ENCODE measurements around the gene PRDX3.
A peak's percentile ranks its signal among the peaks of the same experiment; 100 is the strongest.
"Not testable (repeated sequence)": the region's sequence is repeated elsewhere in the genome, so short reads cannot be mapped to it uniquely, and the experiment has no call there.

The PRDX3 gene

DNA sequence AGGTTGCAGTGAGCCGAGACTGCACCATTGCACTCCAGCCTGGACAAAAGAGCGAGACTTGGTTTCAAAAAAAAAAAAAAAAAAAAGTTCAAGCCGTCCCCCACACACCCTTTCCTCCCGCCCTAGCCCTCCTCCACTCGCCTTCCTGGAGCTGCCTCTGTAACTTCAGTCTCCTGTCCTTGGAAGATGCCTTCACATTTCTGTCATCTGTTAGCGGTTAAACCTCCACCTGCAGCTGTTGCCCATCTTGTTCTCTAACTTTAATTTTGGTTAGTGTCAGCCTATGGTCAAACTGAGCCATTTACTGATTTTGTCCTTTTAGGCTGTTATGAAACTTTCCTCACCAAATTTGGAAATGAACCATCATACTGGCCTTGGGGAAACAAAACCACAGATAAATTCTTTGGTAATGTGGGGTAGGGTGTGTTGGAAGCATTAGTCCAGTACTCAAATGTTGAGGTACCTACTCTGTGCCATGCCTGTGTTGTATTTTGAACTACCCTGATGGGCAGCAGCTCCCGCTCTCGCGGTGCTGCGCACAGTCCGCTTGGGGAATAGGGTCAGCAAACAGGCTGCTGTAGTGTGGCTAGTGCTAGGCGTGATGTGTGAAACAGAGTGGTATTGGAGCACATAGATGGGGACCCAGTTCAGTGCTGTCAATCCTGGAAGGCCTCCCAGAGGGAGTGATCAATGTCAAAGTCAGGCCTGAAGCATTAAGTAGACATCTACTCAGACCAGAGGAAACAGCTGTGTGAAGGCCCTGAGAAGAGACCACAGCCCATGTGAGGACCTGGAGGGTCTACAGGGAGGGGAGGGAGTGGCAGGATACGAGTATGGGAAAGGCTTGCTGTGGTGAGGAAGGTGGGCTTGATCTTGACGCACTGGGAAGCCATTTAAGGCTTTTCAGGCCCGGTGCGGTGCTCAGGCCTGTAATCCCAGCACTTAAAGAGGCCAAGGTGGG, 40.0 kb downstream of the PRDX3 start:
- peaks cover 32% of the 10 kb centered on the region for H3K4me1 Mint-ChIP-seq (ENCODE audit: low read depth)
- no peak overlapping the region for H3K4me3 Mint-ChIP-seq
- peak overlapping the region; percentile 12 for H3K27ac Mint-ChIP-seq
- no peaks in the 10 kb centered on the region for H3K9me3 Mint-ChIP-seq
- H3K36me3 Mint-ChIP-seq (ENCODE audit: low read depth), result peaks cover 55% of the 10 kb centered on the region
- H3K27me3 Mint-ChIP-seq, result no peaks in the 10 kb centered on the region
- intact Hi-C loops (cut with micrococcal nuclease), result loop anchor here (5.0 kb wide), 1 partner anchor 59 kb away; no protein-coding TSS in a partner anchor

DNA sequence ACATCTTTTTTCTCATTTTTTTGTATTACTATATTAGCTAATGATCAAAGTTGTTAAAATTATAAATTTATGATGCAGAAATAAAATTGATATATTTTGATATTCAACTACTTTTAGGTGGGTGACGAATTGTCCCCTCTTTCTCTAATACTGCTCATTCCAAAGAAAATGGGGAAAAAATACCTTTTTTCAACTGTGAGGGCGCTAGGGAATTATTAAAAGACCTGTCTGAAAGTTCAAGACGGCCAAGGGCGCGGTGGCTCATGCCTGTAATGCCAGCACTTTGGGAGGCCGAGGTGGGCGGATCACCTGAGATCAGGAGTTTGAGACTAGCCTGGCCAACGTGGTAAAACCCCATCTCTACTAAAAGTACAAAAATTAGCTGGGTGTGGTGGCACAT, 40.7 kb downstream of the PRDX3 start:
- H3K27ac Mint-ChIP-seq, H3K27me3 Mint-ChIP-seq, H3K4me3 Mint-ChIP-seq, H3K9me3 Mint-ChIP-seq: not testable (repeated sequence)
- Mint-ChIP-seq H3K4me1 (ENCODE audit: low read depth) (peaks cover 40% of the 10 kb centered on the region), H3K36me3 (ENCODE audit: low read depth) (peaks cover 55% of the 10 kb centered on the region)
- intact Hi-C loops (cut with micrococcal nuclease), result loop anchor here (5.0 kb wide), 1 partner anchor 59 kb away; no protein-coding TSS in a partner anchor

DNA sequence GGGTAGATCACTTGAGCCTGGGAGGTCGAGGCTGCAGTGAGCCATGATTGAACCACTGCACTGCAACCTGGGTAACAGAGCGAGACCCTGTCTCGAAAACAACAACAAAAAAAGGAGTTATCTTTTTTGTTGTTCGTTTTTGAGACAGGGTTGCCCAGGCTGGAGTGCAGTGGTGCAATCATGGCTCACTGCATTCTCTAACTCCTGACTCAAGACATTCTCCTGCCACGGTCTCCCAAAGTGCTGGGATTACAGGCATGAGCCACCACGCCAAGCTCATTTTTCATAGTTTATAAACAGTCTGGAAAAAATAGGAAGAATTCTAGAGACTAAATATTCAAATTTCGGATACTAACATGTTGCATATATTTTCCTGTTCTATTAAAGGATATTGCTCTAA, 42.5 kb downstream of the PRDX3 start:
- Mint-ChIP-seq H3K4me1 (ENCODE audit: low read depth) (peaks cover 56% of the 10 kb centered on the region), H3K27ac (no peak overlapping the region), H3K9me3 (no peaks in the 10 kb centered on the region), H3K36me3 (ENCODE audit: low read depth) (peaks cover 57% of the 10 kb centered on the region), H3K4me3 (no peak overlapping the region), H3K27me3 (no peaks in the 10 kb centered on the region)
- intact Hi-C loops (cut with micrococcal nuclease), result loop anchor here (5.0 kb wide), 1 partner anchor 61 kb away; no protein-coding TSS in a partner anchor

DNA sequence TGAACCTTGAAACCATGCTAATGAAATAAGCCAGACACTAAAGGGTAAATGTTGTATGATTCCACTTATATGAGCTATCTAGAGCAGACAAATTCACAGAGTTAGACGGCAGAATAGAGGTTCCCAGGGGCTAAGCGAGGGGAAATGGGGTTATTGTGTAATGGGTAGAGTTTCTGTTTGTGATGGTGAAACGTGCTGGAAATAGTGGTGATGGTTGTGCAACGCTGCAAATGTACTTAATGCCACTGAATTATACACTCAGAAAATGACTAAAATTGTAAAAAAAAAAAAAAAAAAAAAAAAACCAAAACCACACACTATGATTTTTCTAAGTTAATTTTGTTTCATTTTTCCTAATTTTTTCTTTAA, 43.1 kb downstream of the PRDX3 start:
- no peaks in the 10 kb centered on the region for H3K9me3 Mint-ChIP-seq
- intact Hi-C loops (cut with micrococcal nuclease), result loop anchor here (5.0 kb wide), 1 partner anchor 62 kb away; no protein-coding TSS in a partner anchor
- no peak overlapping the region for H3K4me3 Mint-ChIP-seq
- no peaks in the 10 kb centered on the region for H3K27me3 Mint-ChIP-seq
- peak overlapping the region; percentile 61 for H3K27ac Mint-ChIP-seq
- peaks cover 57% of the 10 kb centered on the region for H3K36me3 Mint-ChIP-seq (ENCODE audit: low read depth)
- H3K4me1 Mint-ChIP-seq (ENCODE audit: low read depth), result peaks cover 62% of the 10 kb centered on the region

DNA sequence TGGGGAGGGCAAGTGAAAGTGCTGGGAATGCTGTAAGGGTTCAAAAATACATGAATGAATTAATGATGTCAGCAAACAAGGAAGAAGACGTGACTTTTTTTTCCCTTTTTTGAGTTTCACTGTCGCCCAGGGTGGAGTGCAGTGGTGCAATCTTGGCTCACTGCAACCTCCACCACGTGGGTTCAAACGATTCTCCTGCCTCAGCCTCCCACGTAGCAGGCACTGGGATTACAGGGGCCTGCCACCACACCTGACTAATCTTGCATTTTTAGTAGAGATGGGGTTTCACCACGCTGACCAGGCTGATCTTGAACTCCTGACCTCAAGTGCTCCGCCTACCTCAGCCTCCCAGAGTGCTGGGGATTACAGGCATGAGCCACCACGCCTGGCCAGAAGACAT, 44.7 kb downstream of the PRDX3 start:
- H3K4me3 Mint-ChIP-seq, result no peak overlapping the region
- intact Hi-C loops (cut with micrococcal nuclease), result no loop called here
- H3K36me3 Mint-ChIP-seq (ENCODE audit: low read depth), result peaks cover 57% of the 10 kb centered on the region
- peaks cover 70% of the 10 kb centered on the region for H3K4me1 Mint-ChIP-seq (ENCODE audit: low read depth)
- no peaks in the 10 kb centered on the region for H3K9me3 Mint-ChIP-seq
- H3K27ac Mint-ChIP-seq, result peak overlapping the region; percentile 91
- no peaks in the 10 kb centered on the region for H3K27me3 Mint-ChIP-seq

DNA sequence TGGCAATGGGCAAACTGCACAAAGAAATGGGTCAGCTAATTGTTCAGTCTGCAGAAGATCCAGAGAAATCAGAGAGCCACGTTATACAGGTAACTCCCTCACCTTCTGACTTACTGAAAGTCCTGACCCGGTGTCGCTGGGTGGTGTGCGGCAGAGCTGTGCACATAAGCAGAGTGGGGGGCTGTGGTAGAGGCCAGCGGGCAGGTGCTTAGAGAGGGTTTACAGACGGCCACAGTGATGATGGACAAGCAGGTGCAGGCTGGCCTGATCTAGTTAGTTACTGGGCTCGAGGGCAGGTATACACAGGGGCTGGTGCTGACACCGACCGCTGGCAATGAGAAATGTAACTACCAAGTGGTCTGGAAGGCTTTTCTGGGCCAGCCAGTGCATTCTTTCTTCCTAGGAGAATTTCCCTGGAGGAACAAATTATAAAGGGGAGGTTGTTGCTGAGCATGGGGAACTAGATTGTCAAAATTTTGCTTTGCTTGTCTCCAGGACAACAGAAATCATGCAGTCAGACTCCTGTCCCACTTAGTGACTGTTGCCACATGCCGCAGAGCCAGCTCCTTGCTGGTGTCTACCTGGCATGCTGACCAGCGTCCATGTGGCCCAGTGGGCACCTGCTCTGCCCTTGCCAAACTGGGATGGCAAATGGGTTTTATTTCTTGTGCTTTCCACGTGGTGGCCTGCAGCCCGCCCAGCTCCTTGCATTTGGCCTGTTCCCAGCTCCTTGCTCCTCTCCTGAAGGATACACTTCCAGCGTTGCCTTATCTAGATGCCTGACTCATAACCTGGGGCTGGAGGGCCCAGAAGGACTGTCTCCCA, 45.9 kb downstream of the PRDX3 start:
- intact Hi-C loops (cut with micrococcal nuclease), result no loop called here
- Mint-ChIP-seq H3K4me3 (peak overlapping the region; percentile 62), H3K36me3 (ENCODE audit: low read depth) (peaks cover 61% of the 10 kb centered on the region), H3K9me3 (no peaks in the 10 kb centered on the region), H3K4me1 (ENCODE audit: low read depth) (peaks cover 66% of the 10 kb centered on the region), H3K27me3 (no peaks in the 10 kb centered on the region), H3K27ac (peak overlapping the region; percentile 91)

DNA sequence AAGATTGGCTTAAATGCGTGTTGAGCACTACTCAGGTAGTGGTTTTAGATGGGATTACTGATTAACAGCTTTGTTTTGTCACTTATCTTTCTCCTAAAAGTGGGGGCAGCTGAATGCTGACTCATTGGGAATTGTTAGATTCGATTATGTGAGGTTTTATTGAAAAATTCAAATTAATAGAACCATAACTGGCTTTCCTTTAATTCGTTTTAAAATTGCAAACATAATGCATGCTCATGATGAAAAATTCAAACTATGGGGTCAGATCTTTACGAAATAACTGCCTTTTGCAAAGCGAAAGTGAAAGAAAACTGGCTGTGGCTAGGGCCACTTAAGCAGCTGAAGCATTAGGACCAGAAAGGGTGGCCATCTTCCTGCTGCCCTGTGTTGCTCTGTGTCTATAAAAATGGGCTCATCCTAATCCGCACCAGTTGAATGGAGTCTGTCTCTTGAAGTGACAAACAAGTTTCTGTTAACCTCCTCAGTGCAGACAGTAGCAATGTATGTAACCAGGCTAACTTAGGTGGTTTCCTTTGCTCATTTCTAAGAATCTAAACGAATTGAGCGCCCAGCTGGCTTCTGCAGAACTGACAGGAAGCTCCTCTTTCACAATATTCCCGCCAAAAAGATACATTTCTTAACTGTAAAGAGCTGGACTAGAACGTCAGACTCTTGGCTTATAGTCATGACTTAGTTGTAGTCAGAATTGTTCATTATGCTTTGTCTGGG, 46.9 kb downstream of the PRDX3 start:
- Mint-ChIP-seq H3K4me1 (ENCODE audit: low read depth) (peaks cover 66% of the 10 kb centered on the region), H3K36me3 (ENCODE audit: low read depth) (peaks cover 70% of the 10 kb centered on the region), H3K27me3 (no peaks in the 10 kb centered on the region), H3K4me3 (peak overlapping the region; percentile 62), H3K27ac (peak overlapping the region; percentile 91), H3K9me3 (no peaks in the 10 kb centered on the region)
- intact Hi-C loops (cut with micrococcal nuclease), result no loop called here

DNA sequence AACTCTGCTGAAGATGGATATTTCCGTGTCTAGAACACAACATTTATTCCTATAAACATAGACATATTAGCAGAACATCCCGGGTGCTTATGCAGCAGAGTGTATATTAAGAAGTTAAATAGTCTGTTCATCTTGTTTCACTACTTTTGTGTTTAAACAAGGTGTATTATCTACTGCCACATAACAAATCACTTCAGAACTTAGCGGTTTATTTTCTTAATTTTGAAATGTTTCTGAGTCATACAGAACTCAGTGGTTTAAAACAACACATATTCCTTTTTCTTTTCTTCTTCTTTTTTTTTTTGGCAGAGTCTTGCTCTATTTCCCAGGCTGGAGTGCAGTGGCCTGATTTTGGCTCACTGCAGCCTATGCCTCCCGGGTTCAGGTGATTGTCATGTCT, 48.9 kb downstream of the PRDX3 start:
- H3K4me1 Mint-ChIP-seq (ENCODE audit: low read depth), result peaks cover 57% of the 10 kb centered on the region
- no peaks in the 10 kb centered on the region for H3K27me3 Mint-ChIP-seq
- no peaks in the 10 kb centered on the region for H3K9me3 Mint-ChIP-seq
- peaks cover 90% of the 10 kb centered on the region for H3K36me3 Mint-ChIP-seq (ENCODE audit: low read depth)
- H3K4me3 Mint-ChIP-seq, result no peak overlapping the region
- intact Hi-C loops (cut with micrococcal nuclease), result no loop called here
- peak overlapping the region; percentile 91 for H3K27ac Mint-ChIP-seq

DNA sequence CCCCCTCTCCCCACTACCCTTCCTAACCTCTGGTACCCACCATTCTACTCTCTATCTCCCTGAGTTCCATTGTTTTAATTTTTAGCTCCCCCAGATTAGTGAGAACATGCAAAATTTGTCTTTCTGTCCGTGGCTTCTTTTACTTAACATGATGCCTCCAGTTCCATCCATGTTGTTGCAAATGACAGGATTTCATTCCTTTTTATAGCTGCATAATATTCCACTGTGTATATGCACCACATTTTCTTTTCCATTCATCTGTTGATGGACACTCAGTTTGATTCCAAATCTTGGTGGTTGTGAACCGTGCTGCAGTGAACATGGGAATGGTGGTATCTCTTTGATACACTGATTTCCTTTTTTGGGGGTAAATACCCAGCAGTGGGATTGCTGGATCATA, 52.7 kb downstream of the PRDX3 start:
- no peak overlapping the region for H3K27ac Mint-ChIP-seq
- no peaks in the 10 kb centered on the region for H3K27me3 Mint-ChIP-seq
- intact Hi-C loops (cut with micrococcal nuclease), result no loop called here
- H3K4me3 Mint-ChIP-seq, result no peak overlapping the region
- no peaks in the 10 kb centered on the region for H3K9me3 Mint-ChIP-seq
- H3K36me3 Mint-ChIP-seq (ENCODE audit: low read depth), result peaks cover 99% of the 10 kb centered on the region
- peaks cover 24% of the 10 kb centered on the region for H3K4me1 Mint-ChIP-seq (ENCODE audit: low read depth)

DNA sequence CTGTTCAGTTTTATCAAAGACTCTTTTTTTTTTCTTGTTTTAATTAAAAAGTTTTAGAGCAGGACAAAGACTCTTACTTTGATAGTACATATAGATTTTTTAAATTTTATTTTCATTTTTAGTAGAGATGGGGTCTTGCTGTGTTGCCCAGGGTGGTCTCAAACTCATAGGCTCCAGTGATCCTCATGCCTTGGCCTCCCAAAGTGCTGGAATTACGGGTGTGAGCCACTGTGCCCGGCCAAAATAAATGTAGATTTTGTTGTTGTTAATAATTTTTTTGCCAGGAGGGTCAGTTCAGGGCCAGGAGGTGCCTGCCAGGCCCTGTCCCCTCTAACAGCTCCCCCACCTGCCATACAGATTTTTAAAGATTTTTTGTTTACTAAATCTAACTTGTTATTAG, 57.7 kb downstream of the PRDX3 start:
- Mint-ChIP-seq H3K4me3 (no peak overlapping the region), H3K27me3 (no peaks in the 10 kb centered on the region), H3K9me3 (no peaks in the 10 kb centered on the region), H3K36me3 (ENCODE audit: low read depth) (peaks cover 95% of the 10 kb centered on the region), H3K27ac (no peak overlapping the region), H3K4me1 (ENCODE audit: low read depth) (peaks cover 3% of the 10 kb centered on the region)
- intact Hi-C loops (cut with micrococcal nuclease), result no loop called here

DNA sequence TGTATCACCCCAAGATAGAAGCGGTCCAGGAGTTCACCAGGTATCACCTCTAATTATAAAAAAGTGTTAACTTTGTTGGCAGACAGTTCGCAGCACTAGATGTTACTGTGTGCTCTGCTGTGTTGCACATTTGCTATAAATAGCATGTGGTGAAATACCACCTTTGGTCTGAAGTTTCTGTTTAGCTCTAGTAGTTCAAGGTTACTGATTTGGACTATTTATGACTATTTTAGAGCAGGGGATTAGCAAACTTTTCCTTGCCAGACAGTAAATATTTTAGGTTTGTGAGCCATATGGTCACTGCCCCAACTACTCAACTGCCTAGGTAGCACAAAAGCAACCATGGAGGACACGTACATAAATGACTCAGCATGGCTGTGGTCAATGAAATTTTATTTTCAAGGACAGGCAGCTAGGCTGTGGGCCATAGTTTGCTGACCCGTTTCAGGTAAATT, 58.2 kb downstream of the PRDX3 start:
- intact Hi-C loops (cut with micrococcal nuclease), result no loop called here
- Mint-ChIP-seq H3K4me1 (ENCODE audit: low read depth) (peaks cover 5% of the 10 kb centered on the region), H3K27ac (no peak overlapping the region), H3K9me3 (no peaks in the 10 kb centered on the region), H3K36me3 (ENCODE audit: low read depth) (peaks cover 91% of the 10 kb centered on the region), H3K4me3 (no peak overlapping the region), H3K27me3 (no peaks in the 10 kb centered on the region)

DNA sequence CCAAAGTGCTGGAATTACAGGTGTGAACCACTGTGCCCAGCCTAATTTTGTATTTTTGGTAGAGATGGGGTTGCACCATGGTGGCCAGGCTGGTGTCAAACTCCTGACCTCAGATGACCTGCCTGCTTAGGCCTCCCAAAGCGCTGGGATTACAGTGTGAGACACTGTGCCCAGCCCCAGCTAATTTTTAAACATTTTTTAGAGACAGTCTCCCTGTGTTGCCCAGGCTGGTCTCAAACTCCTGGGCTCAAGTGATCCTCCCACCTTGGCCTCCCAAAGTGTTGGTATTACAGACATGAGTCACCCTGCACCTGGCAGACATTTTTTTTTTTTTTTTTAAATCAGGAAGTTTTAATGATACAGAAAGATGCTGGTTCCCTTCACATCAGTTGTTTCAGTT, 59.2 kb downstream of the PRDX3 start:
- Mint-ChIP-seq H3K4me1 (ENCODE audit: low read depth) (peaks cover 7% of the 10 kb centered on the region), H3K27me3 (no peaks in the 10 kb centered on the region), H3K9me3 (no peaks in the 10 kb centered on the region), H3K36me3 (ENCODE audit: low read depth) (peaks cover 91% of the 10 kb centered on the region), H3K4me3 (no peak overlapping the region), H3K27ac (no peak overlapping the region)
- intact Hi-C loops (cut with micrococcal nuclease), result no loop called here

DNA sequence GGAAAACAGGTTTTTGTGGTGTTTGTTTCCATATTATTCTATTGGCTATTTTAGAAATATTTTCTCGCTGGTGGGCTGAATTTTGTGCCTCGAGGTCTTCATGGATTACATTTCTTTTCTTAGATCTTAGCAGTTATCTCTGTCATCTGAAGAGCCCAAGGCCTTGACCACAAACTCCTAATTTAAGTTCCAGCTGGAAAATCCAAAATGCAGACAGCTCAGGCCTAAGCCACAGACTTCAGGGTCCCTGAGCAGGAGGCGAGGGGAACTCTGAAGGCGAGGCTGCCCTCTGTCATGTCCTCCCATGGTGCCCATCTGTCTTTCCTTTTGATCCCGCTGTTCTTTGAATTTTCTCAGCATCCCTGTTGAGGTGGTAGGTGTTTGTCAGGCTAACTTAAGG, 60.4 kb downstream of the PRDX3 start:
- intact Hi-C loops (cut with micrococcal nuclease), result no loop called here
- peaks cover 17% of the 10 kb centered on the region for H3K4me1 Mint-ChIP-seq (ENCODE audit: low read depth)
- H3K4me3 Mint-ChIP-seq, result no peak overlapping the region
- peak overlapping the region; percentile 3 for H3K27ac Mint-ChIP-seq
- H3K27me3 Mint-ChIP-seq, result no peaks in the 10 kb centered on the region
- peaks cover 91% of the 10 kb centered on the region for H3K36me3 Mint-ChIP-seq (ENCODE audit: low read depth)
- no peaks in the 10 kb centered on the region for H3K9me3 Mint-ChIP-seq

Data from dendritic cell treated with granulocyte-macrophage colony-stimulating factor and Interleukin-4, amounts not matched to agents 40 ng/mL and 50 ng/mL, for 4 days (primary cell).